Psoas muscle (tissue), 8 donors: Measurements from ENCODE around the gene ACVR1. TPM values are rescaled to one million over a fixed set of nuclear protein-coding genes. Genes with fewer than 3 reads are reported as not detected.

ENCODE experiments used
- ATAC-seq, 4 donors: fragments of 200-7000 bp; cut with Tn5 transposase; one replicate each; pipeline ENCODE4 v1.9.1; 2020; ENCODE audit warnings: moderate library complexity in 3 of 4, mild to moderate bottlenecking in 2 of 4
- DNase-seq, 2 donors: peaks; one replicate each; pipeline ENCODE4 v3.0.0-alpha.2; 2020
- H3K27ac ChIP-seq: fragments of 200-600 bp; one replicate; pipeline ENCODE4 v1.8.0; 2022
- H3K27me3 ChIP-seq, 3 donors: fragments of 200-600 bp in 1 of 3; one replicate each; pipeline versions ENCODE4 v1.6.1 to v1.8.0; 2013 to 2022; ENCODE audit warnings: low read length in 2 of 3, mild to moderate bottlenecking in 2 of 3, moderate library complexity in 1 of 3; ENCODE audit not compliant: insufficient read depth in 3 of 3
- H3K36me3 ChIP-seq, 2 donors: fragments of 200-600 bp in 1 of 2; one replicate each; pipeline versions ENCODE4 v1.6.1 to v1.8.0; 2013 to 2022; ENCODE audit warnings: low read depth in 1 of 2, mild to moderate bottlenecking in 1 of 2, moderate library complexity in 1 of 2; ENCODE audit not compliant: insufficient read depth in 1 of 2
- H3K4me1 ChIP-seq: fragments of 200-600 bp; one replicate; pipeline ENCODE4 v1.8.0; 2022
- H3K4me3 ChIP-seq: fragments of 200-600 bp; one replicate; pipeline ENCODE4 v1.8.0; 2022; ENCODE audit warnings: mild to moderate bottlenecking
- H3K9me3 ChIP-seq: fragments of 200-600 bp; one replicate; pipeline ENCODE4 v1.8.0; 2022
- WGBS, 3 donors: extraction: QIAGEN DNeasy Blood & Tissue Kit; methylation state at CpG; one replicate each; pipeline versions ENCODE4 v1.1.6 to v1.1.7; 2013; 5-methylcytosine and 5-hydroxymethylcytosine counted together
- intact Hi-C, 2 donors: fragments of 100-400 bp; cut with DNase I; formaldehyde crosslinking; loops; one replicate each; pipeline versions ENCODE4 v1.11.0 to v1.14.2; 2022
- polyA plus RNA-seq, 3 donors: library from polyadenylated mRNA; stranded (reverse); fragments of 200-250 nt; gene quantifications; one replicate each; pipeline ENCODE4 v1.2.3, GENCODE V29; 2013
- total RNA-seq, 4 donors: library from RNA; stranded (reverse); fragmentation: NEBNext Ultra II Directional in 2 of 4; extraction: Animal tissue kit (Norgen Biotek cat#: 25700) in 2 of 4; gene quantifications; one replicate each; pipeline versions ENCODE4 v1.2.1 to v1.2.4, GENCODE V29; 2021 to 2023
- TF ChIP-seq, protein P1 (sequence below): fragments of 200-600 bp; IDR thresholded peaks from one replicate; pipeline ENCODE4 v1.8.0; 2022; ENCODE audit warnings: antibody characterized with exemption
- donor health status: healthy with polysubstance abuse.
- donor health status: DM: no; HTN: no; CAD: no; lungs with moderate emphysema.
- donor health status: Bipolar disorder and iron deficiency.
- donor health status: healthy.
- donor health status: DM: yes; HTN: yes; CAD: no.
- donor health status: DM: no; HTN: no; CAD: no.
- donor health status: DM: no; HTN: no; CAD: no.
- donor health status: DM: yes; HTN: yes; CAD: no.

ACVR1 gene
- total and polyA plus RNA-seq, 7 donors: 9.5 to 28.0 (median 24.1) TPM

DNA sequence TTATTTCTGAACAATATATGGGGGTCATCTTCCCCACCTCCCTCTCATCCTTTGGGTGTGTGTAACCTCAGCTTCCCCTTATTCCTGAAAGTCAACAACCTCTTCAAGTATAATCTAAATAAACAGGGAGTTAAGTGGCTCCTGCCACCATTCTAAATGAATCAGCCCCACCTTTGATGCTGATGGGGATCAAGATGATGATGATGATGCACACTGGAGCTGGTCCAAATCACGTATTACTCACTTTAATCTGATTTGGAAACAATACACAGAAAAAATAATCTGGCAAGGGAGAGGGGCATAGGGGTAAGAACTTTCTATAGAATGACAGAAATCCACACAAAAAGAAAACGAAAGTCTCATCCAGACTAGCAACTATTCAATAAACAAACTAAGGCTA, 7.1 kb downstream of the ACVR1 start:
- Histone ChIP-seq H3K27me3 (no peaks in the 10 kb centered on the region), H3K4me1 (peaks cover 71% of the 10 kb centered on the region), H3K4me3 (no peak overlapping the region), H3K9me3 (no peaks in the 10 kb centered on the region), H3K36me3 (no peaks in the 10 kb centered on the region), H3K27ac (no peak overlapping the region)
- ATAC-seq: no peak
- intact Hi-C loops: no loop called here
- TF ChIP-seq, protein P1, sequence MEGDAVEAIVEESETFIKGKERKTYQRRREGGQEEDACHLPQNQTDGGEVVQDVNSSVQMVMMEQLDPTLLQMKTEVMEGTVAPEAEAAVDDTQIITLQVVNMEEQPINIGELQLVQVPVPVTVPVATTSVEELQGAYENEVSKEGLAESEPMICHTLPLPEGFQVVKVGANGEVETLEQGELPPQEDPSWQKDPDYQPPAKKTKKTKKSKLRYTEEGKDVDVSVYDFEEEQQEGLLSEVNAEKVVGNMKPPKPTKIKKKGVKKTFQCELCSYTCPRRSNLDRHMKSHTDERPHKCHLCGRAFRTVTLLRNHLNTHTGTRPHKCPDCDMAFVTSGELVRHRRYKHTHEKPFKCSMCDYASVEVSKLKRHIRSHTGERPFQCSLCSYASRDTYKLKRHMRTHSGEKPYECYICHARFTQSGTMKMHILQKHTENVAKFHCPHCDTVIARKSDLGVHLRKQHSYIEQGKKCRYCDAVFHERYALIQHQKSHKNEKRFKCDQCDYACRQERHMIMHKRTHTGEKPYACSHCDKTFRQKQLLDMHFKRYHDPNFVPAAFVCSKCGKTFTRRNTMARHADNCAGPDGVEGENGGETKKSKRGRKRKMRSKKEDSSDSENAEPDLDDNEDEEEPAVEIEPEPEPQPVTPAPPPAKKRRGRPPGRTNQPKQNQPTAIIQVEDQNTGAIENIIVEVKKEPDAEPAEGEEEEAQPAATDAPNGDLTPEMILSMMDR: no peak
- 66 to 70% (median 66%) methylated on average over 2 of the region's 2 CpGs for WGBS, 3 donors
- no peak for DNase-seq

DNA sequence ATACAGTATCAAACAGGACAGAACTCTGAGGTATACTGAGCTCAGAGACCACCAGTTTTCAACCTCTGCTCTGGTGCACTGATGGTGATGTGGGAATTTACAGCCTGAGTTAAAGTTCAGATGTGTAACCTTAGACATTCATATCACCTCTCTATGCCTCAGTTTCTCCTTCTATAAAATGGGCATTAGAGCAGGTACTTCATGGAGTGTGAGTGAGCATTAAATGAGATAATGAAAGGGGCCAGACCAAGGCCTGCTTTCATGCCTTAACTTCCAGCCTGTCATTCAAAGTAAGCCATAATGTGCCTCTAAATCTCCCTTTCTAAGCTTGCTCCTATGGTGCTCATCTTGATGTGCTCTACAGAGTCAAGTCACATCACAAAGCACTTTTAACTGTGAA, 8.4 kb downstream of the ACVR1 start:
- no peaks in the 10 kb centered on the region for H3K9me3 ChIP-seq
- no peaks in the 10 kb centered on the region for H3K27me3 ChIP-seq
- DNase-seq (no peak), ATAC-seq (no peak)
- H3K36me3 ChIP-seq: no peaks in the 10 kb centered on the region
- peaks cover 59% of the 10 kb centered on the region for H3K4me1 ChIP-seq
- no peak overlapping the region for H3K27ac ChIP-seq
- TF ChIP-seq, protein P1: no peak
- intact Hi-C loops: no loop called here
- no peak overlapping the region for H3K4me3 ChIP-seq

DNA sequence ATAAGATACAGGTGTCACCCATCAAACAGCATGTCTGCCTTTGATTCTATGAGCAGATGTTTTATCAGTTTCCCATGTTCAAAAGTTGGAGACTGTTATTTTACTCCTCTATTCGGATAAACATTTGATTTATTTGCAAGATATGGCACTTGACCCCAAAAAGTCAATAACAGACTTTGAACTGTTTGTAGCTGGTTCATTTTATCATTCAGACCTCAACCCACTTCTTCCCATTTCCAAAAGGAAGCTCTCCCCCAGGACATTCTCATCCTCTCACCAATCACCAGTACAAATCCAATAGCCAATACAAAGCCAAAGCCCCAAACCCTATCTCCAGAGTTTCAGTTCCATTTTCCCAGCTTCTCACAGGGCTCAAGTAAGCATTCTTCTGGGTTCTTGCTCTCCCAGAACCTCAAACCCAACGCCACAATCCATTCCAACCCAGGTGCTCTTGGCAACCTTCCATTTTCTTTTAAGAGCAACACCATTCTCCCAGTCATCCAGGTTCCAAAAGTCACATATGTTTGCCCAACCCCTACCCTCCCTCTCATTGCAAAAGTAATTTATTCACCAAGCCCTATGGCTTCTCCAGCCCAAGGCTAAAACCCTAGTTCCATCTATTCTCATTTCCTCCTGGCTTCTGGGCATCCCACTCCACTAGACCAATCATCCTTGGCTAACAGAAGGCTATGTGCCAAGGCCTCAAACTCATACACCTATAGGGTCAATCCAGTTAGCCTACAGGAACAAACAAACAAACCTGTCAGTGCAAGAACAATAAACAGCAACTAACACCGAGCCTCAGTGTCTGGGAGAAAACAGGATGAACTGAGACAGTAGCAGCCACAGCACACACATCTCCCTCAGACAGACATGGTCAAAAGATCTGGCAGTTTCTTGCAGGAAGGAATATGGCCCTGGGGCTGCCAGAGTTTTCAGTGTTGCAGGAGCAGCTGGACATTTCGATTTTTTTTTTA, 9.2 kb downstream of the ACVR1 start:
- Histone ChIP-seq H3K36me3 (no peaks in the 10 kb centered on the region), H3K4me1 (peaks cover 53% of the 10 kb centered on the region), H3K27me3 (no peaks in the 10 kb centered on the region), H3K4me3 (no peak overlapping the region), H3K9me3 (no peaks in the 10 kb centered on the region), H3K27ac (no peak overlapping the region)
- ATAC-seq (no peak), DNase-seq (no peak)
- TF ChIP-seq, protein P1: no peak
- 70 to 81% (median 74%) methylated on average over 4 of the region's 4 CpGs for WGBS, 3 donors
- intact Hi-C loops: no loop called here

DNA sequence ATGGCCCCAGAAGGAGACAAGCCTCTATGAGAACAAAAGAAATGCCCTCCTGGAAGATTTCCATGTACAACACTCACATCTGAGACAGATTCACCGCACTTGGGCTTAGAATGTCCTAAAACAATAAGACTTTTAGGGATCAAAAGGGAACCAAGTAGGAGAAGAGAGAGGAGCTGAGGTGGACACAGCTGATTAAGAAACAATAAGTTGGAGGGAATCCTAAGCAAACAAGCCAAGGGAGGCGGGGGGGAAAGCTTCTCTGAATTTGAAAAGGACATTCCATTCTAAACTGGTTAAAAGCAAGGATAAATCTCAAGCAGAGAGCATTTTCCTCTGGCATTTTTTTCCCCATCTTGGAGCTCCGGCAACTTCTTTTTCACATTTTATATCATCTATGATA, 9.9 kb downstream of the ACVR1 start:
- H3K4me3 ChIP-seq: no peak overlapping the region
- no peaks in the 10 kb centered on the region for H3K36me3 ChIP-seq
- intact Hi-C loops: no loop called here
- H3K9me3 ChIP-seq: no peaks in the 10 kb centered on the region
- no peaks in the 10 kb centered on the region for H3K27me3 ChIP-seq
- H3K27ac ChIP-seq: no peak overlapping the region
- DNase-seq (no peak), ATAC-seq (no peak)
- peaks cover 54% of the 10 kb centered on the region for H3K4me1 ChIP-seq
- TF ChIP-seq, protein P1: no peak
- 55 to 73% (median 66%) methylated on average over 3 of the region's 3 CpGs for WGBS, 3 donors
